IPS-15b (cell line): Measurements from ENCODE around the gene GRK2.
"Not testable (repeated sequence)": the region's sequence is repeated elsewhere in the genome, so short reads cannot be mapped to it uniquely, and the experiment has no call there.

ENCODE experiments used
- H3K27me3 ChIP-seq: one replicate; pipeline ENCODE4 v1.6.1; 2013; ENCODE audit warnings: low read length; ENCODE audit not compliant: control insufficient read depth, insufficient read depth
- H3K36me3 ChIP-seq: one replicate; pipeline ENCODE4 v1.6.1; 2013; ENCODE audit warnings: low read length; ENCODE audit not compliant: control insufficient read depth, insufficient read depth
- H3K4me1 ChIP-seq: one replicate; pipeline ENCODE4 v1.6.1; 2013; ENCODE audit warnings: mild to moderate bottlenecking, low read length; ENCODE audit not compliant: control insufficient read depth, insufficient read depth
- H3K4me3 ChIP-seq: one replicate; pipeline ENCODE4 v1.5.1; 2013; ENCODE audit warnings: low read depth, low read length
- H3K9ac ChIP-seq: one replicate; pipeline ENCODE4 v1.6.1; 2013; ENCODE audit warnings: low read depth, mild to moderate bottlenecking, low read length
- H3K9me3 ChIP-seq: one replicate; pipeline ENCODE4 v1.6.1; 2013; ENCODE audit warnings: mild to moderate bottlenecking, low read length; ENCODE audit not compliant: control insufficient read depth, insufficient read depth

GRK2 gene

GRCh38 chr11:67266449-67267187, at the start of gene GRK2:
TSS of gene GRK2 (plus strand) at chr11:67266473. CDS start at chr11:67266700, 227 bp downstream.
- Histone ChIP-seq H3K27me3 (peaks cover 26% of the 10 kb centered on the region), H3K9me3 (no peaks in the 10 kb centered on the region), H3K36me3 (peaks cover 4% of the 10 kb centered on the region), H3K9ac (peak within 1 kb of the TSS; percentile 70), H3K4me3 (peak within 1 kb of the TSS; percentile 75), H3K4me1 (peaks cover 23% of the 10 kb centered on the region)

GRCh38 chr11:67227726-67228125, 38.5 kb upstream of the GRK2 start:
- Histone ChIP-seq H3K9me3 (no peaks in the 10 kb centered on the region), H3K27me3 (no peaks in the 10 kb centered on the region), H3K36me3 (peaks cover 23% of the 10 kb centered on the region), H3K4me3 (no peak overlapping the region), H3K4me1 (no peaks in the 10 kb centered on the region), H3K9ac (no peak overlapping the region)

GRCh38 chr11:67230406-67230805, 35.9 kb upstream of the GRK2 start:
- Histone ChIP-seq H3K4me1 (no peaks in the 10 kb centered on the region), H3K9me3 (no peaks in the 10 kb centered on the region), H3K36me3 (peaks cover 20% of the 10 kb centered on the region), H3K27me3 (no peaks in the 10 kb centered on the region), H3K4me3 (no peak overlapping the region), H3K9ac (no peak overlapping the region)

GRCh38 chr11:67230886-67231285, 35.4 kb upstream of the GRK2 start:
- peaks cover 20% of the 10 kb centered on the region for H3K36me3 ChIP-seq
- no peaks in the 10 kb centered on the region for H3K4me1 ChIP-seq

GRCh38 chr11:67233584-67234190, 32.6 kb upstream of the GRK2 start:
- no peak overlapping the region for H3K9ac ChIP-seq
- H3K27me3 ChIP-seq: no peaks in the 10 kb centered on the region
- peaks cover 12% of the 10 kb centered on the region for H3K36me3 ChIP-seq
- H3K9me3 ChIP-seq: no peaks in the 10 kb centered on the region
- no peak overlapping the region for H3K4me3 ChIP-seq
- peaks cover 6% of the 10 kb centered on the region for H3K4me1 ChIP-seq

More at GRCh38 chr11:67230886-67231285, 35.4 kb upstream of the GRK2 start:
- Histone ChIP-seq H3K9me3 (no peaks in the 10 kb centered on the region), H3K27me3 (no peaks in the 10 kb centered on the region), H3K4me3 (no peak overlapping the region), H3K9ac (no peak overlapping the region)

- H3K36me3 ChIP-seq, H3K27me3 ChIP-seq, H3K9me3 ChIP-seq, H3K4me3 ChIP-seq, H3K9ac ChIP-seq: not testable (repeated sequence)
- H3K4me1 ChIP-seq: peaks cover 14% of the 10 kb centered on the region
Observed at GRCh38 chr11:67234571-67234970, 31.7 kb upstream of the GRK2 start.

GRCh38 chr11:67237574-67237973, 28.7 kb upstream of the GRK2 start:
- Histone ChIP-seq H3K4me1 (peaks cover 17% of the 10 kb centered on the region), H3K9ac (no peak overlapping the region), H3K27me3 (no peaks in the 10 kb centered on the region), H3K36me3 (no peaks in the 10 kb centered on the region), H3K9me3 (no peaks in the 10 kb centered on the region), H3K4me3 (no peak overlapping the region)

GRCh38 chr11:67238894-67239782, 27.1 kb upstream of the GRK2 start:
- H3K4me3 ChIP-seq: peak overlapping the region; percentile 33
- H3K27me3 ChIP-seq: no peaks in the 10 kb centered on the region
- peaks cover 12% of the 10 kb centered on the region for H3K36me3 ChIP-seq
- no peak overlapping the region for H3K9ac ChIP-seq
- no peaks in the 10 kb centered on the region for H3K9me3 ChIP-seq
- peaks cover 19% of the 10 kb centered on the region for H3K4me1 ChIP-seq

GRCh38 chr11:67239783-67240575, 26.3 kb upstream of the GRK2 start:
- H3K9ac ChIP-seq: peak overlapping the region; percentile 99
- peaks cover 16% of the 10 kb centered on the region for H3K36me3 ChIP-seq
- H3K4me1 ChIP-seq: peaks cover 19% of the 10 kb centered on the region
- H3K4me3 ChIP-seq: peak overlapping the region; percentile 98
- no peaks in the 10 kb centered on the region for H3K9me3 ChIP-seq
- no peaks in the 10 kb centered on the region for H3K27me3 ChIP-seq

GRCh38 chr11:67240576-67241389, 25.5 kb upstream of the GRK2 start:
- Histone ChIP-seq H3K4me1 (peaks cover 19% of the 10 kb centered on the region), H3K9ac (peak overlapping the region; percentile 99), H3K27me3 (no peaks in the 10 kb centered on the region), H3K9me3 (no peaks in the 10 kb centered on the region), H3K4me3 (peak overlapping the region; percentile 98), H3K36me3 (peaks cover 24% of the 10 kb centered on the region)
